Measurements from ENCODE around the gene AATK.
"Not testable (repeated sequence)": the region's sequence is repeated elsewhere in the genome, so short reads cannot be mapped to it uniquely, and the experiment has no call there.

The AATK gene

DNA sequence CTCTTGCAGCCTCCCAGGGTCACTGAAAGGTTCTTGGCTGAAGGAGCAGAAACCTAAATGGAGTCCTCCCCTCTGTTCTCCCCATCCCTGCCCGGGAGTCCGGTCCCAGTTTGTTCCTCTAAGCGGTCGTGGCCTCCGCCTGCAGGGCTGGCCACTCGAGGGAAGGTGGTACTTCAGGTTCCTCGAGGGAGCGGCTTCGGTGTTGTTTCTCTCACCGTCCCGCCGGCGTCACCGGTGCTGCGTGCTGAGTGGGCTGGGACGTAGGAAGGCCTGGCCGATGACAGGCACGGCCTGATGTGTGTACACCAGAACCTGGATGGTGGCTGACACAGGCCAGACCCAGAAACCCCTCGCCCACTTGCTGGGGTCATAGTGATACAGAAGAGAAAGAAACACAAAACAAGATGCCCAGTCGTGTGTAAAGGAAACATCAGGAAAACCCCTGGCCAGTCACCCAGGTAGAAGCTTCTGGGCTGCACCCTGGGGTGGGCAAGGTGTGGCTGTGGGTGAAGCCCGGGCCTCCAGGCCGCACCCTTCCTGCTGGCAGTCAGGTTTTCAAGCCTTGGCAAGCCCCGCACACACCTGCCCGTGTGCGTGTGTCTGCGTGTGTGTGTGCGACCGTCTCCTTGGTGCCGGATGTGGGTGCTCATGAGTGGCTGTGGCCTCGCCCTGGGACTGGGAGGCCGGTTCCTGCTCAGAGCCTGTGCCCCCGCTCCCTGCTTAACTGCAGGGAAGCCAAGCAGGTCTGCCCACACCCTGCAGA is 79.1 kb downstream of the AATK start:
- no peak for DNase-seq

DNA sequence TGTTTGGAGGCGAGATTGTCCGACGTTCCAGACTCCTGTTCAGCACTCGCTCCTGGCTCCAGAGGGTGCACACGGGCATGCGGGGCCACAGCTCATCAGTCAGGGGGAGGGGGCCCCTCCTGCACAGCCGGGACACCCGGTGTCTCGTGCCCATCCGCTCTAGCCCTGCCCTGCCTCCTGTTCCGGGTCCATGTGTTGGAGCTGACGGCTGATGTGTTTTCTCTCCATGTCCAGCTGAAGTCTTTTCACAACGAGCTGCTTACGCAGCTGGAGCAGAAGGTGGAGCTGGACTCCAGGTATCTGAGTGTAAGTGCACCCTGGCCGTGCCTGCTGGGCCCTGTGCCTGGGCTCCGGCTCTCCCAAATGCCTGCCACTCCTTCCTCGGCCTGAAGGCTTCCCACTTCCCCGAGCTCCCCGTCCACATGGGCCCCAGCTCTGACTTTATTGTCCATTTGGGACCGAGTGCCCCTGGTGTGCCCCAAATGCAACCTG is 80.6 kb downstream of the AATK start:
- DNase-seq: no peak

DNA sequence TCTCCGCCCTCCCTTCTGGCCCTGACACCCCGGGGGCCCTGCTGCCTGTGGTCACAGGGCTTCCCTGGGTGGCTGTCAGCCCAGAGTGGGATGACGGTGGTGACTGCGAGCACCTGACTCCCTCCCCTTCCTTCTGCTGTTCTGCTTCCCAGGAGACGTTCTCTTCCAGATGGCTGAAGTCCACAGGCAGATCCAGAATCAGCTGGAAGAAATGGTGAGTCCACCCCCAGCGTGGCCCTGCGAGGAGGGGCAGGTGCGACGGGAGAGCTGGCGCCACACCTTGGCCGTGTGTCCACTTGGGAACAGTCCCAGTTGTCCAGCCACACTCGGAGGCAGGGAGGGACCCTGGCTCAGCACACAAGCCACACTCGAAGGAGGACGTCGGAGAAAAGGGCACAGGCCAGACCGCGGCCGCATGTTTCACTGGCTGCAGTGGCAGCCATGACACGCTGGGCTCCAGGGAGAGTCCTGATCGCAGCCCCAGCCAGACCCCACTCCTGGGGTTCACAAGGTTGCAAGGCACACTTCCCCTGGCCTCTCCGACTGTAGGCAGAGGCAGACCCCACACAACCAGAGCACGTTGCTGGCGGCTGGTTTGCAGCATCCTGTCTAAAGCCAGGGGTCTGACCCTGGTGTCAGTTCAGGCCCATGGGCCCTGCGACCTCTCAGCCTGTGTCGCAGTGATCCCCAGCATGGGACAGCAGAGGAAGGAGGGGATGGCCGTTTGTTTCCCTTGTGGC is 81.2 kb downstream of the AATK start:
- no peak for DNase-seq

DNA sequence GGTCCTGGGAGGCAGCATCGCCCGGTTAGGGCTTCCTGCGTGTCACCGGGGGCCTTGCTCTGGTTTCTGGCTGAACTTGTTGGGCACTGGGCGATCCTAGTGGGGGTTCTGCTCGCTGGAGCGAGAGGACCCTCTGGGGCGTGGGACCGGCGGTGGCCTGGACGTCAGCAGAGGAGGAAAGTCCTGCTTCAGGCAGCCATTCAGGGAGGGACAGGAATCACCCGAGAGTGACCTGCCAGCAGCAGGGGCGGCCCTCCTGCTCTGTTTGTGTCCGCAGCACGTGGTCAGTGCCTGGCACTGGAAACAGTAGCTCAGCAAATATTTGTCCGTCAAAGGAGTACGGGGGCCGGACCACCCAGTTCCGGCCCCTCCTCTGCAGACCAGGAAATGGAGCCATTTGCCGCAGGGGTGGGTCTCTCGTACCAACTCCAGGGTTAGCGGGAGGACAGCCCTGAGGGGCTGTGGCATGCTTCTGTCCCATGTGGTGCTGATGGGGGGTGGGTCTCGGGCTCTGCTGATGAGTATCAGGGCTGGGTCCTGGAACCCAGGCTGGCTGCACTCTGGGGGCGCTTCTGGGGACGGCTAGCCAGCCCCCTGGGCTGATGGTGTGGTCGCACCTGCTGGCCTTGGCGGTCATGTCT is 82.8 kb downstream of the AATK start:
- DNase-seq: no peak

GRCh38 chr17:81082177-81083073 is 83.6 kb downstream of the AATK start:
- no peak for DNase-seq

- no peak for DNase-seq
Observed at GRCh38 chr17:81081222-81082176, 84.5 kb downstream of the AATK start.

DNA sequence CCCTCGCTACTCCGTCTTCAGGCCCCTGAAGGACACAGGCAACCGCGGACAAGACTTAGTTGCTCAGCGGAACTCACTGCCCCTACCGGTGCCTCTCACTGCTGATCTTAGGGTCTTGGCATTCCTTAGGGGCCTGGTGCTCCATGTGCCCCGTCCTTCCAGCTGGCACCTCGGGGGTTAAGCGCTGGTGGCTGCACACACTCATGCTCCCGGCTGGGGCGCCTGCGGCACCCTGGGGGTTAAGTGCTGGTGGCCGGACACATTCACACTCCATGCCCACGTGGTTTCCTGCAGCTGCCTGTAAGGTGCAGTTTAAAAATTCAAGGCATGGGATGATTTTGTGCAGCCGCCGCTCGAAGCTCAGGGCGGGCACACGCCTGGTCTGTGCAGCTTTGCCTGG is 86.0 kb downstream of the AATK start:
- no peak for DNase-seq

- not testable (repeated sequence) for DNase-seq
Observed at GRCh38 chr17:81078026-81078913, 87.8 kb downstream of the AATK start.

GRCh38 chr17:81076141-81076679 is 89.8 kb downstream of the AATK start:
- DNase-seq: no peak

- DNase-seq: no peak
Observed at GRCh38 chr17:81075307-81075706, 90.7 kb downstream of the AATK start.

GRCh38 chr17:81074875-81075274 is 91.1 kb downstream of the AATK start:
- DNase-seq: no peak

GRCh38 chr17:81073967-81074839 is 91.8 kb downstream of the AATK start:
- no peak for DNase-seq

DNA sequence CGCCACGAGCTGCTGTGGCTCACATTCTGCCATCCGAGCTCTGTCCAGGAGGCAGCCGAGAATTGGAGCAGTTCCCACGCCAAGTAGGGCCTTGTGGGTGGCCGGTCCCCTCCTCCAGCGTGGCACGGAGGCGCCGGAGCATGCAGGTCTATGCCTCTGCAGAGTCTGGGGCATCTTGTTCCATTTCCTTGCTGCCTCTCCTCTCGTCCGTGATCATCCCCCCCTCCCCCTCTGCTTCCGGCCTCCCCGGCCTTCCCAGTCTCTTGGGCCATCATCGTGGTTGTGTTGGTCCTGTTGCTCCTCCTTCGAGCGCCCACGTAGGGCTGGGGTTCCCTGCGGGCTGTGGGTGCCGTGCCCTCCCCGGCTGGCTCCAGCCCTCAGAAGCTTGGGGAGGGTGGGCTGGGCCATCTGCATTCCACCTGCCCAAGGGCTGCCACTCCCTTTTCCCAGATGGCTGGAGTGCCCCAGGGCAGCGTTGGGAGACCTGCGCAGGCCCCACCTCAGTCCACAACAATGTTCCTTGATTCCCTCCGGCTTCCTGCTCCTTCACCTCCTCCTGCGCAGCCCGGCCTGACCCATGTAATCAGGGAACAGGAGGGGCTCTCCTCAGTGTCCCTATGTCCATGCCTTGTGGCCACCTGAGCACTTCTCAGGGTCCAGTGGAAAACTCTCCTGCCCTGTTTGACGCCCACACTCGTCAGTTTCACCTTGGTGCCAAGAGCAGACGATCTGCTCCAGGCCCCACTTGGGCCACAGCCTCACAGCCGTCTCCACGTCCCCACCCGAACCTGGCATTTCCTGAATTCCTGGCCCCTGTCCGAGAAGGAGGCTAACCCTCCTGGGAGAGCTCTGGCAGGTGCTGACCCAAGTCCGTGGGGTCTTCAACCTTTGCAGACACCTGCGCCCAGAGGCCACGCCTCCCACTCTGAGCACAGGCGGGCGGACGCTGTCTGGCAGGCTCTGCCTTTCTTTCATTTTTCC is 94.0 kb downstream of the AATK start:
- no peak for DNase-seq

- no peak for DNase-seq
Observed at GRCh38 chr17:81070541-81071246, 95.3 kb downstream of the AATK start.

DNA sequence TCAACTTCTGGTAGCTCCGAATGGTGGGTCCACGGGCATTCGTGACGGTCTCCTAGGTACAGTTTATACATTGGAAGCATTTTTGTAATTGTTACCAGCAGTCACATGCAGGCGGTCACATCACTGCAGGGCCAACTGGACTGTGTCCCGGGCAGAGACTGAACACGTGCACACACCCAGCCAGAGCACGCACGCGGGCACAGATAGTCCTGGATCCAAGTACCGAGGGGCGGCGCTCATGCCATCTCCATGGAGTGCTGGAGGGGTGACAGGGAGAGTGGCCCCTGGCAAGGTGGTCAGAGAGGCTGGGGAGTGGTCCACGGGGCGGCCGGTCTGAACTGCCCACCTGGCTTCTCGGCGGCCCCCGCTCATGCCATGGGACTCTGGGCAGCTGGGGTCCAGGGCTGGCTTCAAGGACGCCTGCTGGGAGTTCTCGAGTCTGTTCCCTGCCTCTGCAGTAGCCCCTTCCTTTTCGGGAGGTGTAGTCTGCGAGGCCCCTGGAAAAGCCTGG is 96.8 kb downstream of the AATK start:
- no peak for DNase-seq

GRCh38 chr17:81068411-81069134 is 97.4 kb downstream of the AATK start:
- no peak for DNase-seq
